Measurements from ENCODE around the gene IGSF23. TPM values are rescaled to one million over a fixed set of nuclear protein-coding genes. Genes with fewer than 3 reads are reported as not detected.

The IGSF23 gene
- total and polyA plus RNA-seq, 2 of the 13 experiments (the other 11 are each of a cell fraction or from before 2014, with no cell fraction given), result 2.3 to 8.8 TPM

- TF ChIP-seq KLF6 (CRISPR knock-in tag; IDR thresholded peaks at IDR 0.05) (no peak), RFX1 (IDR thresholded peaks at IDR 0.05) (no peak), RNF219 (CRISPR knock-in tag; IDR thresholded peaks at IDR 0.05) (no peak), AGO2 (optimal IDR thresholded peaks at IDR 0.05; ENCODE audit: low read depth, low read length) (no peak), FOXP4 (CRISPR knock-in tag; IDR thresholded peaks at IDR 0.05) (0 out of 2 replicates have a peak, but pooled peaks have one; percentile 2), ZNF383 (CRISPR knock-in tag; IDR thresholded peaks at IDR 0.05; ENCODE audit: borderline replicate concordance) (no peak), ZBTB8A (CRISPR knock-in tag; IDR thresholded peaks at IDR 0.05; ENCODE audit: borderline replicate concordance, low read depth) (no peak), FOXJ3 (CRISPR knock-in tag; IDR thresholded peaks at IDR 0.05; ENCODE audit: borderline replicate concordance) (0 out of 2 replicates have a peak, but pooled peaks have one; percentile 13), ZNF841 (CRISPR knock-in tag; IDR thresholded peaks at IDR 0.05; ENCODE audit: borderline replicate concordance) (no peak)
Measured at GRCh38 chr19:44572581-44572900, 40.8 kb upstream of the IGSF23 start (continued).

- H3K36me3 ChIP-seq (replicated peaks in 1 of 2; ENCODE audit: control insufficient read depth in 1 of 2, insufficient read depth in 2 of 2, low read length in 2 of 2), result no peaks in the 10 kb centered on the region
- intact Hi-C loops (cut with micrococcal nuclease; ENCODE audit: unreplicated experiment), result loop anchor here (5.0 kb wide), 1 partner anchor 199 kb away; no protein-coding TSS in a partner anchor
- peaks cover 36% of the 10 kb centered on the region for H3K4me1 ChIP-seq (ENCODE audit: insufficient read depth, low read length)
- H3K4me2 ChIP-seq (ENCODE audit: low read depth, low read length), result no peak overlapping the region
- TF ChIP-seq ZNF629 (CRISPR knock-in tag; conservative IDR thresholded peaks at IDR 0.05) (peak; percentile 72), CBX2 (IDR thresholded peaks at IDR 0.05; ENCODE audit: low read depth, low read length) (no peak), CBX2 (CRISPR knock-in tag; IDR thresholded peaks at IDR 0.05; ENCODE audit: low read depth) (no peak)
- ATAC-seq, result no peak
- POLR2A ChIA-PET, result no interaction called here
- no peak overlapping the region for H3K27ac ChIP-seq (ENCODE audit: extremely low read length, insufficient read depth, low read length)
- BruUV-seq (replicated peaks), result no TSS peak
- no peaks in the 10 kb centered on the region for H3K27me3 ChIP-seq (ENCODE audit: control insufficient read depth in 1 of 2, insufficient read depth in 2 of 2, low read length in 2 of 2)
- H4K20me1 ChIP-seq (ENCODE audit: insufficient read depth, low read length), result no peaks in the 10 kb centered on the region
- 96% methylated on average over 4 of the region's 4 CpGs for WGBS (ENCODE audit: low lambda C conversion rate)
- no peak overlapping the region for H2AFZ ChIP-seq (ENCODE audit: low read length)
- H3K4me3 ChIP-seq (replicated peaks in 1 of 3; ENCODE audit: insufficient read depth in 1 of 3, low read depth in 2 of 3, low read length in 3 of 3), result no peak overlapping the region
- H3K79me2 ChIP-seq (ENCODE audit: insufficient read depth, low read length), result no peaks in the 10 kb centered on the region
- in situ Hi-C loops (cut with HindIII; ENCODE audit: extremely low pct_ligation_motif_present, low pct_unique_long_range_greater_than_20kb), result loop anchor here (5.0 to 10.0 kb wide), 2 partner anchors 84 to 202 kb away; partner anchors contain the start of gene CBLC
- no peak for DNase-seq (ENCODE audit: low spot score)
- H3K9ac ChIP-seq (ENCODE audit: insufficient read depth, low read depth, low read length), result no peak overlapping the region
- FAIRE-seq, result no peak
- no peaks in the 10 kb centered on the region for H3K9me3 ChIP-seq (ENCODE audit: low read length)
- CTCF ChIA-PET (ENCODE audit: low intra/inter-chr PET ratio, low total read pairs), result no interaction called here
Measured at GRCh38 chr19:44573183-44573582, 40.2 kb upstream of the IGSF23 start.
